ENCODE measurements around the gene ARPC2.

GRCh38 chr2:218262631-218263586 lies 45.9 kb downstream of the ARPC2 start:
- TF ChIP-seq CTCF (IDR thresholded peaks at IDR 0.05) (no peak), POLR2A (IDR thresholded peaks at IDR 0.05) (no peak), EP300 (IDR thresholded peaks at IDR 0.05; ENCODE audit: low read depth) (no peak)

All from transverse colon (tissue), 3 donors.